ENCODE measurements around the gene NACA2. TPM values are rescaled to one million over a fixed set of nuclear protein-coding genes. Genes with fewer than 3 reads are reported as not detected.

NACA2 gene
- total and polyA plus RNA-seq, 2 of the 13 experiments (the other 11 are each of a cell fraction or from before 2014, with no cell fraction given): 0.21 TPM; not detected in 1

- no peak for TF ChIP-seq TBL1XR1 (IDR thresholded peaks at IDR 0.05; ENCODE audit: borderline replicate concordance, low read length, partially characterized antibody)
- TF ChIP-seq HCFC1 (IDR thresholded peaks at IDR 0.05; ENCODE audit: low read depth, low read length): no peak
- no peak for TF ChIP-seq IRX3 (CRISPR knock-in tag; IDR thresholded peaks at IDR 0.05; ENCODE audit: borderline replicate concordance, low read depth)
- no peak for TF ChIP-seq ZNF24 (IDR thresholded peaks at IDR 0.05)
Measured at GRCh38 chr17:61618950-61619349, 27.9 kb upstream of the NACA2 start (continued).

GRCh38 chr17:61617330-61617729, 26.3 kb upstream of the NACA2 start:
- no peak overlapping the region for H3K4me2 ChIP-seq (ENCODE audit: low read depth, low read length)
- no peak overlapping the region for H3K9ac ChIP-seq (ENCODE audit: insufficient read depth, low read depth, low read length)
- H3K9me3 ChIP-seq (ENCODE audit: low read length): peaks cover 13% of the 10 kb centered on the region
- H3K4me1 ChIP-seq (ENCODE audit: insufficient read depth, low read length): peaks cover 18% of the 10 kb centered on the region; the same call in 1 of the 2 replicates
- ChIA-PET CTCF (ENCODE audit: low intra/inter-chr PET ratio, low total read pairs) (no interaction called here), POLR2A (no interaction called here)
- H4K20me1 ChIP-seq (ENCODE audit: insufficient read depth, low read length): no peaks in the 10 kb centered on the region
- 53% methylated on average over 4 of the region's 4 CpGs for WGBS (ENCODE audit: low lambda C conversion rate)
- H3K79me2 ChIP-seq (ENCODE audit: insufficient read depth, low read length): no peaks in the 10 kb centered on the region
- no peak overlapping the region for H3K4me3 ChIP-seq (replicated peaks in 1 of 3; ENCODE audit: insufficient read depth in 1 of 3, low read depth in 2 of 3, low read length in 3 of 3)
- in situ Hi-C loops (cut with HindIII; ENCODE audit: extremely low pct_ligation_motif_present, low pct_unique_long_range_greater_than_20kb) (no loop called here), intact Hi-C loops (cut with micrococcal nuclease; ENCODE audit: unreplicated experiment) (loop anchor here (10.0 kb wide), 1 partner anchor 1657 kb away; no protein-coding TSS in a partner anchor)
- H2AFZ ChIP-seq (ENCODE audit: low read length): no peak overlapping the region
- no peaks in the 10 kb centered on the region for H3K36me3 ChIP-seq (replicated peaks in 1 of 2; ENCODE audit: control insufficient read depth in 1 of 2, insufficient read depth in 2 of 2, low read length in 2 of 2)
- no peak overlapping the region for H3K27ac ChIP-seq (ENCODE audit: extremely low read length, insufficient read depth, low read length)
- no peak for DNase-seq (ENCODE audit: low spot score)
- no peaks in the 10 kb centered on the region for H3K27me3 ChIP-seq (ENCODE audit: control insufficient read depth in 1 of 2, insufficient read depth in 2 of 2, low read length in 2 of 2)
- FAIRE-seq: no peak
- ATAC-seq: no peak
- BruUV-seq (replicated peaks): no TSS peak
- TF ChIP-seq RCOR2 (CRISPR knock-in tag; IDR thresholded peaks at IDR 0.05): no peak
- TF ChIP-seq, protein P1, sequence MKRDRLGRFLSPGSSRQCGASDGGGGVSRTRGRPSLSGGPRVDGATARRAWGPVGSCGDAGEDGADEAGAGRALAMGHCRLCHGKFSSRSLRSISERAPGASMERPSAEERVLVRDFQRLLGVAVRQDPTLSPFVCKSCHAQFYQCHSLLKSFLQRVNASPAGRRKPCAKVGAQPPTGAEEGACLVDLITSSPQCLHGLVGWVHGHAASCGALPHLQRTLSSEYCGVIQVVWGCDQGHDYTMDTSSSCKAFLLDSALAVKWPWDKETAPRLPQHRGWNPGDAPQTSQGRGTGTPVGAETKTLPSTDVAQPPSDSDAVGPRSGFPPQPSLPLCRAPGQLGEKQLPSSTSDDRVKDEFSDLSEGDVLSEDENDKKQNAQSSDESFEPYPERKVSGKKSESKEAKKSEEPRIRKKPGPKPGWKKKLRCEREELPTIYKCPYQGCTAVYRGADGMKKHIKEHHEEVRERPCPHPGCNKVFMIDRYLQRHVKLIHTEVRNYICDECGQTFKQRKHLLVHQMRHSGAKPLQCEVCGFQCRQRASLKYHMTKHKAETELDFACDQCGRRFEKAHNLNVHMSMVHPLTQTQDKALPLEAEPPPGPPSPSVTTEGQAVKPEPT (CRISPR knock-in tag; IDR thresholded peaks at IDR 0.05; ENCODE audit: low read depth): no peak
- TF ChIP-seq THAP9 (CRISPR knock-in tag; IDR thresholded peaks at IDR 0.05; ENCODE audit: borderline replicate concordance): no peak
- no peak for TF ChIP-seq ZNF563 (CRISPR knock-in tag; IDR thresholded peaks at IDR 0.05)
- TF ChIP-seq NFATC3 (CRISPR knock-in tag; IDR thresholded peaks at IDR 0.05): no peak
- TF ChIP-seq MEIS2 (CRISPR knock-in tag; IDR thresholded peaks at IDR 0.05): no peak
- no peak for TF ChIP-seq ZNF646 (CRISPR knock-in tag; IDR thresholded peaks at IDR 0.05)
- no peak for TF ChIP-seq ZNF460 (CRISPR knock-in tag; IDR thresholded peaks at IDR 0.05; ENCODE audit: borderline replicate concordance)

Measured in HepG2 (cell line).